Breast epithelium (tissue), 4 donors: ENCODE data around the gene KIF1A. TPM values are rescaled to one million over a fixed set of nuclear protein-coding genes. Genes with fewer than 3 reads are reported as not detected.
"Not testable (repeated sequence)": the region's sequence is repeated elsewhere in the genome, so short reads cannot be mapped to it uniquely, and the experiment has no call there.

ENCODE experiments used
- DNase-seq, 2 donors: peaks; one replicate each; pipeline ENCODE4 v3.0.0-alpha.2; 2019; ENCODE audit warnings: low spot score in 2 of 2
- H3K27ac ChIP-seq, 2 donors: fragments of 200-600 bp; sonication (generic) in 1 of 2; one replicate each; pipeline ENCODE4 v1.5.1; 2016 to 2019; ENCODE audit warnings: mild to moderate bottlenecking in 1 of 2
- H3K27me3 ChIP-seq, 2 donors: fragments of 200-600 bp; sonication (generic) in 1 of 2; one replicate each; pipeline versions ENCODE4 v1.5.1 to v1.6.0; 2017 to 2019; ENCODE audit warnings: control low read depth in 1 of 2, mild to moderate bottlenecking in 1 of 2
- H3K36me3 ChIP-seq: fragments of 200-600 bp; one replicate; pipeline ENCODE4 v1.5.1; 2019
- H3K4me1 ChIP-seq, 2 donors: fragments of 200-600 bp; sonication (generic); one replicate each; pipeline ENCODE4 v1.5.1; 2016 to 2019; ENCODE audit warnings: control low read depth in 1 of 2
- H3K4me3 ChIP-seq, 3 donors: fragments of 200-600 bp; sonication (generic); 1 replicate in 2 of 3; 2 replicates in 1 of 3; pipeline ENCODE4 v1.5.1; 2016 to 2019; ENCODE audit warnings: mild to moderate bottlenecking in 3 of 3, moderate library complexity in 2 of 3
- H3K9me3 ChIP-seq, 2 donors: fragments of 200-600 bp; sonication (generic) in 1 of 2; one replicate each; pipeline ENCODE4 v1.5.1; 2016 to 2019; ENCODE audit warnings: control low read depth in 1 of 2
- POLR2A ChIP-seq: fragments of 450-650 bp; IDR thresholded peaks from one replicate; pipeline ENCODE4 v1.6.1; 2016; ENCODE audit warnings: antibody characterized with exemption, mild to moderate bottlenecking, moderate library complexity
- POLR2AphosphoS5 ChIP-seq, 3 donors: sonication (generic); formaldehyde crosslinking; IDR thresholded peaks; one replicate each; pipeline ENCODE4 v1.6.1; 2017; ENCODE audit warnings: antibody characterized with exemption in 3 of 3
- intact Hi-C: fragments of 100-400 bp; cut with DNase I; formaldehyde crosslinking; loops from one replicate; pipeline ENCODE4 v1.15.1; 2023; ENCODE audit warnings: low total_unique reads
- total RNA-seq, 3 donors: library from RNA; depleted of rRNA; stranded (reverse); fragments of >200 nt; gene quantifications; one replicate each; pipeline ENCODE4 v1.1.0, GENCODE V29; 2016
- TF ChIP-seq, protein P1 (sequence below), 3 donors: fragments of 450-650 bp; IDR thresholded peaks; one replicate each; pipeline ENCODE4 v1.5.1; 2016 to 2017; ENCODE audit warnings: antibody characterized with exemption in 3 of 3, mild to moderate bottlenecking in 3 of 3, moderate library complexity in 3 of 3

Gene KIF1A
- total RNA-seq, 3 donors from 2014 or later: under 0.01 to 0.29 TPM; not detected in 1

DNA sequence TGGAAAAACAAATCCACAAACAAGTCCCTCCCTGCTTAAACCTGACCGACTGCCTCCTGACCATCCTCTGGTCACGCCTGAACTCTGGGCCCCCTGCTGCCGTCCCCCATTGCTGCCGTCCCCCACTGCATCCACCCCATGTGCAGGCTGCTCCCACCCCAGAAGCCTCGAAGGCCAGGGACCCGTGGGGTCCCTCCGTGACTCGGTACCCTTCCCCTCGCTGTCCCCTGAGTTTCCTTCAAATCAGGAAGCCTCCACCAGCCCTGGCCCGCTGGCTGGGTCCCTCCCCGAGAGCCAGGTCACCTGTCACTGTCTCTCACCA lies 30.7 kb upstream of the KIF1A start:
- no peak for DNase-seq
- no peaks in the 10 kb centered on the region for H3K27me3 ChIP-seq
- H3K27ac ChIP-seq: no peak overlapping the region
- intact Hi-C loops: no loop called here
- peaks cover 2 to 8% of the 10 kb centered on the region in 2 donors for H3K9me3 ChIP-seq
- H3K4me1 ChIP-seq: no peaks in the 10 kb centered on the region
- TF ChIP-seq POLR2AphosphoS5 (IDR thresholded peaks at IDR 0.05): no peak
- no peak for TF ChIP-seq POLR2A
- TF ChIP-seq, protein P1, sequence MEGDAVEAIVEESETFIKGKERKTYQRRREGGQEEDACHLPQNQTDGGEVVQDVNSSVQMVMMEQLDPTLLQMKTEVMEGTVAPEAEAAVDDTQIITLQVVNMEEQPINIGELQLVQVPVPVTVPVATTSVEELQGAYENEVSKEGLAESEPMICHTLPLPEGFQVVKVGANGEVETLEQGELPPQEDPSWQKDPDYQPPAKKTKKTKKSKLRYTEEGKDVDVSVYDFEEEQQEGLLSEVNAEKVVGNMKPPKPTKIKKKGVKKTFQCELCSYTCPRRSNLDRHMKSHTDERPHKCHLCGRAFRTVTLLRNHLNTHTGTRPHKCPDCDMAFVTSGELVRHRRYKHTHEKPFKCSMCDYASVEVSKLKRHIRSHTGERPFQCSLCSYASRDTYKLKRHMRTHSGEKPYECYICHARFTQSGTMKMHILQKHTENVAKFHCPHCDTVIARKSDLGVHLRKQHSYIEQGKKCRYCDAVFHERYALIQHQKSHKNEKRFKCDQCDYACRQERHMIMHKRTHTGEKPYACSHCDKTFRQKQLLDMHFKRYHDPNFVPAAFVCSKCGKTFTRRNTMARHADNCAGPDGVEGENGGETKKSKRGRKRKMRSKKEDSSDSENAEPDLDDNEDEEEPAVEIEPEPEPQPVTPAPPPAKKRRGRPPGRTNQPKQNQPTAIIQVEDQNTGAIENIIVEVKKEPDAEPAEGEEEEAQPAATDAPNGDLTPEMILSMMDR (IDR thresholded peaks at IDR 0.05): no peak
- H3K4me3 ChIP-seq: no peak overlapping the region
- H3K36me3 ChIP-seq: no peaks in the 10 kb centered on the region

DNA sequence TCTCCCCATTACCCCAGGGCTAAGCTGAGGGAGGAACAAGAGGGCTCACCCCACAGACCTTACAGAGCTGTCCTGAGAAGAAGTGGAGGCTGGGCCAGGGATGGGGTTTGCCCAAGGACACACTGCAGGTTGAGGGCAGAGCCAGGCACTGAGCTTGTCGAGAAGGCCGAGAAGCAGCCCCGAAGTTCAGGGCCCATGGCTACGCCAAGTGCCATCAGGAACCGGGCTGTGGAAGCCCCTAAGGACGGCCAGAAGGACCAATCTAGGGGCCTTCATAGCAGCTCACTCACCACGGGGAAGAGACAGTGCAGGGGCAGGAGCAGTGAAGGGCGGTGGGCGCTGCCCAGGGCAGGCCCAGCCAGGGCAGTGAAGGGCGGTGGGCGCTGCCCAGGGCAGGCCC lies 30.0 kb upstream of the KIF1A start:
- H3K36me3 ChIP-seq: no peaks in the 10 kb centered on the region
- DNase-seq: no peak
- H3K4me1 ChIP-seq: no peaks in the 10 kb centered on the region
- TF ChIP-seq, protein P1 (IDR thresholded peaks at IDR 0.05): no peak
- TF ChIP-seq POLR2AphosphoS5 (IDR thresholded peaks at IDR 0.05) (no peak), POLR2A (no peak)
- H3K9me3 ChIP-seq: peaks cover 2 to 8% of the 10 kb centered on the region in 2 donors
- intact Hi-C loops: no loop called here
- H3K27ac ChIP-seq: no peak overlapping the region
- H3K4me3 ChIP-seq: no peak overlapping the region
- H3K27me3 ChIP-seq: no peaks in the 10 kb centered on the region

DNA sequence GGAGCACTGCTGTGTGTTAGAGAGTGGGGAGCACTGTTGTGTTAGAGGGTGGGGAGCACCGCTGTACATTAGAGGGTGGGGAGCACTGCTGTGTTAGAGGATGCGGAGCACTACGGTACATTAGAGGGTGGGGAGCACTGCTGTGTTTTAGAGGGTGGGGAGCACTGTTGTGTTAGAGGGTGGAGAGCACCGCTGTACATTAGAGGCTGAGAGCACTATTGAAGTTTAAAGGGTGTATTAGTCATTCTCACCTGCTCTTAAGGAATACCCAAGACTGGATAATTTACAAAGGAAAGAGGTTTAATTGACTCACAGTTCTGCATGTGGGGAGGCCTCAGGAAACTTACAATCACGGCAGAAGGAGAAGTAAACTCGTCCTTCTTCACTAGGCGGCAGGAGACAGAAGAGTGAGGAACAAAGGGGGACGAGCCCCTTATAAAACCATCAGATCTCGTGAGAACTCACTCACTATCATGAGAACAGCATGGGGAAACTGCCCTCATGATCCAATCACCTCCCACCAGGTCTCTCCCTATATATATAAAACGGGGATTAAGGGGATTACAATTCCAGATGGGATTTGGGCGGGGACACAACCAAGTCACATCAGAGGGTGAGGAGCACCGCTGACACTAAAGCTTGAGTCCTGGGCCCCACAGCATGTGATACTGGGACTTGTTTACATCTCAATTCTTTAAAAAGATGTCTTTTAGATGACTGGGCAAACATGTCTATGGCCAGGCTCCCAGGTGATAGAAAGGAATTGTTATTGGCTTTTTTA lies 29.1 kb upstream of the KIF1A start:
- no peaks in the 10 kb centered on the region for H3K36me3 ChIP-seq

DNA sequence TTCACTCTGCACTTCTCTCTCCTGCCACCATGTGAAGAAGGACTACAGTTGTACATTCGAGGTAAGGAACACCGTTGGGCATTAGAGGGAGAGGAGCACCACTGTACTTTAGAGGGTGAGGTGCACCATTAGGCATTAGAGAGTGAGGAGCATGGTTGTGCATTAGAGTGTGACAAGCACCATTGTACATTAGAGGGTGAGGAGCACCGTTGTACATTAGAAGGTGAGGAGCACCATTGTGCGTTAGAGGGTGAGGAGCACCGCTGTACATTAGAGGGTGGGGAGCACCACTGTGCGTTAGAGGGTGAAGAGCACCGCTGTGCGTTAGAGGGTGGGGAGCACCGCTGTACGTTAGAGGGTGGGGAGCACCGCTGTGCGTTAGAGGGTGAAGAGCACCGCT lies 27.8 kb upstream of the KIF1A start:
- no peaks in the 10 kb centered on the region for H3K9me3 ChIP-seq
- intact Hi-C loops: no loop called here
- H3K4me3 ChIP-seq: no peak overlapping the region
- TF ChIP-seq, protein P1 (IDR thresholded peaks at IDR 0.05): no peak
- TF ChIP-seq POLR2AphosphoS5 (IDR thresholded peaks at IDR 0.05) (no peak), POLR2A (no peak)
- no peaks in the 10 kb centered on the region for H3K4me1 ChIP-seq
- no peak overlapping the region for H3K27ac ChIP-seq
- H3K27me3 ChIP-seq: no peaks in the 10 kb centered on the region
- no peaks in the 10 kb centered on the region for H3K36me3 ChIP-seq
- DNase-seq: no peak

More for the DNA sequence above, 29.1 kb upstream of the KIF1A start:
- DNase-seq: no peak
- Histone ChIP-seq H3K27ac (no peak overlapping the region), H3K4me3 (no peak overlapping the region), H3K9me3 (peaks cover 0 to 1% of the 10 kb centered on the region in 2 donors), H3K4me1 (no peaks in the 10 kb centered on the region), H3K27me3 (no peaks in the 10 kb centered on the region)
- intact Hi-C loops: no loop called here
- TF ChIP-seq POLR2AphosphoS5 (IDR thresholded peaks at IDR 0.05): no peak
- TF ChIP-seq, protein P1 (IDR thresholded peaks at IDR 0.05): no peak
- no peak for TF ChIP-seq POLR2A

DNA sequence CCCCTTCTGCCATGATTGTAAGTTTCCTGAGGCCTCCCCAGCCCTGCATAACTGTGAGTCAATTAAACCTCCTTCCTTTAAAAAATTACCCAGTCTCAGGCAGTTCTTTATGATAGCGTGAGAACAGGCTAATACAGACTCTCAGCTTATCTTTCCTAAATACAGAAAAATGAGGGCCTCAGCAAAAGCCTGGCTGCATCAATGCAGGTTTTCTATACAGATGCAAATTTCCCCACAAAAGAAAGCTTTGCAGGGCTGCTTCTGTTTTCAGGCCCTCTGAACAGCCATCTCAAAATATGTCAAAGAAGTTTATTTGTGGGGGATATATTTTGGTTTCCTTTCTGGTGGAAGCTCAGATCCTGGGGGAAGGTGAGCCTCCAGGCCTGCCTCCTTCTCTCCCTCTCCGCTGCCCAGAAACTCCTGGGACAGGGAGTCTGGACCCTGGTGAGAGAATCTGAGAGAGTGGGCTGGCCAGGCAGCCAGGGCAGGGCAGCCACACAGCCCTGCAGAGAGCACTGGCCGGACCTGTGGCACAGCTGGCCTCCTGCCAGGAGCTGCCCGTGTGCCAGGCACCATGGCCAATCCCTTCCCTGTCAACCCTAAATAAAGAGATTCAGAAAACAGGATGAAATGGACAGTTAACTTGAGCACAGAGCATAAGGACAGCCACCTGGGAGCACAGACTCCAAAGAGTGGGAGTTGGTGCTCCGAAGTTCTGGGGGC lies 27.0 kb upstream of the KIF1A start:
- no peaks in the 10 kb centered on the region for H3K4me1 ChIP-seq
- H3K9me3 ChIP-seq: no peaks in the 10 kb centered on the region
- no peaks in the 10 kb centered on the region for H3K27me3 ChIP-seq
- no peak overlapping the region for H3K27ac ChIP-seq
- H3K4me3 ChIP-seq: no peak overlapping the region
- intact Hi-C loops: no loop called here
- DNase-seq: no peak
- no peaks in the 10 kb centered on the region for H3K36me3 ChIP-seq
- TF ChIP-seq POLR2AphosphoS5 (IDR thresholded peaks at IDR 0.05) (no peak), POLR2A (no peak)
- TF ChIP-seq, protein P1 (IDR thresholded peaks at IDR 0.05): no peak

DNA sequence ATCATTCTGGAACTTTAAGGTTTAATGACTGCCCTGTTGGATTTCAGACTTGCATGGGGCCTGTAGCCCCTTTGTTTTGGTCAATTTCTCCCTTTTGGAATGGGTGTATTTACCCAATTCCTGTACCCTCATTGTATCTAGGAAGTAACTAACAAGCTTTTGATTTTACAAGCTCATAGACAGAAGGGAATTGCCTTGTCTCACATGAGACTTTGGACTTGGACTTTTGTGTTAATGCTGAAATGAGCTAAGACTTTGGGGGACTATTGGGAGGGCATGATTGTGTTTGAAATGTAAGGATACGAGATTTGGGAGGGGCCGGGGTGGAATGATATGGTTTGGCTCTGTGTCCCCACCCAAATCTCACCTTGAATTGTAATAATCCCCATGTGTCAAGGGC lies 26.3 kb upstream of the KIF1A start:
- H3K36me3 ChIP-seq, DNase-seq, H3K9me3 ChIP-seq, intact Hi-C loops, H3K4me1 ChIP-seq, H3K4me3 ChIP-seq, H3K27ac ChIP-seq, H3K27me3 ChIP-seq: not testable (repeated sequence)
